T-cell (primary cell): ENCODE measurements around the gene ATP2B2. TPM values are rescaled to one million over a fixed set of nuclear protein-coding genes. Genes with fewer than 3 reads are reported as not detected.

Experiments
- ATAC-seq, 4 experiments: fragments of 200-7000 bp in 3 of 4; fragments of 150-1000 bp in 1 of 4; cut with Tn5 transposase; replicated peaks in 1 of 4; 1 replicate in 3 of 4; 2 replicates in 1 of 4; pipeline ENCODE4 v1.10.0; 2021; ENCODE audit warnings: moderate library complexity in 3 of 4, mild to moderate bottlenecking in 2 of 4, moderate number of reproducible peaks in 1 of 4
- CTCF ChIA-PET, 2 donors: fragments of 300-600 bp; sonication (Branson Sonifier 250); formaldehyde crosslinking; loops; one replicate each; lab custom pipeline; 2022; ENCODE audit warnings: antibody characterized with exemption in 2 of 2; lab: Charles Lee
- POLR2A ChIA-PET, 2 donors: fragments of 300-600 bp; sonication (Branson Sonifier 250); formaldehyde crosslinking; loops; one replicate each; lab custom pipeline; 2022; ENCODE audit warnings: antibody characterized with exemption in 2 of 2; lab: Charles Lee
- DNase-seq, 35 experiments: peaks; one replicate each; pipeline versions ENCODE4 v3.0.0 to v3.0.0-alpha.2; 2013 to 2023
- H3K27ac ChIP-seq: one replicate; pipeline ENCODE4 v1.5.1; 2013; ENCODE audit warnings: low read length
- H3K27me3 ChIP-seq, 2 experiments: replicated peaks in 1 of 2; 1 replicate in 1 of 2; 2 replicates in 1 of 2; pipeline versions ENCODE4 v1.6.1 to v1.7.0; 2013; ENCODE audit warnings: low read length in 1 of 2, mixed read lengths in 1 of 2; ENCODE audit not compliant: control insufficient read depth in 2 of 2, insufficient read depth in 2 of 2; ENCODE audit errors: extremely low read depth in 1 of 2
- H3K36me3 ChIP-seq, 2 donors: 1 replicate in 1 of 2; 2 replicates in 1 of 2; pipeline versions ENCODE4 v1.6.1 to v1.7.0; 2013; ENCODE audit warnings: low read length in 1 of 2; ENCODE audit not compliant: control insufficient read depth in 2 of 2, insufficient read depth in 1 of 2; ENCODE audit errors: extremely low read depth in 1 of 2
- H3K4me1 ChIP-seq, 2 experiments: 1 replicate in 1 of 2; 2 replicates in 1 of 2; pipeline versions ENCODE4 v1.6.1 to v1.7.0; 2013; ENCODE audit warnings: low read length in 2 of 2, mixed read lengths in 1 of 2; ENCODE audit not compliant: insufficient read depth in 2 of 2, control insufficient read depth in 1 of 2; ENCODE audit errors: extremely low read depth in 1 of 2
- H3K4me3 ChIP-seq, 2 donors: 1 replicate in 1 of 2; 2 replicates in 1 of 2; pipeline versions ENCODE4 v1.5.1 to v1.7.0; 2013; ENCODE audit warnings: mild to moderate bottlenecking in 2 of 2, low read length in 1 of 2, moderate library complexity in 1 of 2; ENCODE audit not compliant: control insufficient read depth in 1 of 2; ENCODE audit errors: extremely low read depth in 1 of 2
- H3K9me3 ChIP-seq: 2 replicates; pipeline ENCODE4 v1.7.0; 2013
- H3K27ac Mint-ChIP-seq, 2 donors: one replicate each; pipeline ENCODE4 v1.8.0; 2020 to 2021; ENCODE audit warnings: mild to moderate bottlenecking in 2 of 2, mixed read lengths in 2 of 2
- H3K27me3 Mint-ChIP-seq, 2 donors: one replicate each; pipeline ENCODE4 v1.8.0; 2021 to 2022; ENCODE audit warnings: mixed read lengths in 2 of 2
- H3K36me3 Mint-ChIP-seq: one replicate; pipeline ENCODE4 v1.8.0; 2021; ENCODE audit warnings: mixed read lengths
- H3K4me1 Mint-ChIP-seq, 3 donors: one replicate each; pipeline ENCODE4 v1.8.0; 2020 to 2022; ENCODE audit warnings: mixed read lengths in 3 of 3, mild to moderate bottlenecking in 1 of 3
- H3K4me3 Mint-ChIP-seq, 3 donors: one replicate each; pipeline ENCODE4 v1.8.0; 2020 to 2022; ENCODE audit warnings: mild to moderate bottlenecking in 3 of 3, mixed read lengths in 3 of 3, moderate library complexity in 3 of 3
- H3K9me3 Mint-ChIP-seq, 3 donors: one replicate each; pipeline ENCODE4 v1.8.0; 2020 to 2022; ENCODE audit warnings: mixed read lengths in 3 of 3
- WGBS: methylation state at CpG from one replicate; pipeline ENCODE4 v1.1.5; 2013; ENCODE audit warnings: missing lambda C conversion rate; ENCODE audit not compliant: insufficient coverage; 5-methylcytosine and 5-hydroxymethylcytosine counted together
- total RNA-seq, 35 experiments: library from RNA in 6 of 35; stranded (reverse) in 6 of 35; fragments of 120-200 nt in 1 of 35; gene quantifications; one replicate each; pipeline versions ENCODE4 v1.2.1 to v1.2.4 and lab custom pipeline; 2013 to 2026

ATP2B2 gene
- total RNA-seq, 5 donors from 2014 or later (not counting 1 experiment from before 2014, with no cell fraction given), result not detected

DNA sequence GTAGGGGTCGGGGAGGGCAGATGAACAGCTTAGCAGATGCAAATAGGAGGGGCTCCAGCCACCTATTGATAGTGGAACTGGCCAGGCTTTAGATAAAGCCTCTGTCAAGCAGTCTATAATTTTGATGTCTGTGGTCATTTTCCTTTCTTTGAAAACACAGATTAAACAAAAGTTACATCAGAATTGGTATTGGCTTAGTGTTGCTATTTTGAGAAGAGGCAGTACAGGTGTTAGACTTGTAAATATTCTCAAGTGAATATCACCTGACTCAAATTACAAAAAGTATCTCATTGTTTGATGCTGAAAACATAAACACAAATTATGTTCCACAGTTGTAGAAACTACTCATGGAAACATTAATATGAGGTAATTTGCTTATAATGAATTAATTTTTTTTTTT, 230.8 kb downstream of the ATP2B2 start:
- Mint-ChIP-seq H3K4me1 (peaks cover 41 to 54% (median 51%) of the 10 kb centered on the region in 3 donors), H3K4me3 (peak overlapping the region in 1 of 3 donors; percentile 69), H3K27me3 (no peaks in the 10 kb centered on the region), H3K36me3 (peaks cover 53% of the 10 kb centered on the region), H3K9me3 (no peaks in the 10 kb centered on the region), H3K27ac (peak overlapping the region; percentile 68 to 72)
- DNase-seq (no peak), ATAC-seq (no peak)
- ChIA-PET POLR2A (interaction anchor here in 1 of 2 donors (0.5 kb wide), 1 partner anchor 258 kb away, joined by 4 read pairs; no protein-coding TSS in a partner anchor), CTCF (interaction anchor here in 1 of 2 donors (1.2 kb wide), 1 partner anchor 10 kb away, joined by 3 read pairs; no protein-coding TSS in a partner anchor)
- H3K27me3 ChIP-seq, result no peaks in the 10 kb centered on the region
- no peak overlapping the region for H3K27ac ChIP-seq
- peaks cover 20 to 43% of the 10 kb centered on the region in 2 experiments for H3K4me1 ChIP-seq
- no peaks in the 10 kb centered on the region for H3K9me3 ChIP-seq
- H3K36me3 ChIP-seq, result peaks cover 15 to 81% of the 10 kb centered on the region in 2 donors
- no peak overlapping the region for H3K4me3 ChIP-seq
- 67% methylated on average over 1 of the region's 1 CpG for WGBS

Other genes starting within 250 kb of the ATP2B2 start
- 1 to 10 TPM in 1 of 5 donors, under 1 TPM in 3, not detected in 1; 0.29 to 1.7 (median 0.61) TPM for gene GHRL, start 212.6 kb downstream of the ATP2B2 start, total RNA-seq
- 10 to 100 TPM; 64.4 to 82.4 (median 71.3) TPM for gene SEC13, start 184.5 kb downstream of the ATP2B2 start, total RNA-seq